NCI-H446 treated with DMSO at 0.1 percent for 48 hours (cell line): ENCODE data around the gene ZNF226.
"Not testable (repeated sequence)": the region's sequence is repeated elsewhere in the genome, so short reads cannot be mapped to it uniquely, and the experiment has no call there.

Experiments
- DNase-seq: peaks from one replicate; lab custom pipeline; 2025; lab: John Stamatoyannopoulos, UW

ZNF226 gene

DNA sequence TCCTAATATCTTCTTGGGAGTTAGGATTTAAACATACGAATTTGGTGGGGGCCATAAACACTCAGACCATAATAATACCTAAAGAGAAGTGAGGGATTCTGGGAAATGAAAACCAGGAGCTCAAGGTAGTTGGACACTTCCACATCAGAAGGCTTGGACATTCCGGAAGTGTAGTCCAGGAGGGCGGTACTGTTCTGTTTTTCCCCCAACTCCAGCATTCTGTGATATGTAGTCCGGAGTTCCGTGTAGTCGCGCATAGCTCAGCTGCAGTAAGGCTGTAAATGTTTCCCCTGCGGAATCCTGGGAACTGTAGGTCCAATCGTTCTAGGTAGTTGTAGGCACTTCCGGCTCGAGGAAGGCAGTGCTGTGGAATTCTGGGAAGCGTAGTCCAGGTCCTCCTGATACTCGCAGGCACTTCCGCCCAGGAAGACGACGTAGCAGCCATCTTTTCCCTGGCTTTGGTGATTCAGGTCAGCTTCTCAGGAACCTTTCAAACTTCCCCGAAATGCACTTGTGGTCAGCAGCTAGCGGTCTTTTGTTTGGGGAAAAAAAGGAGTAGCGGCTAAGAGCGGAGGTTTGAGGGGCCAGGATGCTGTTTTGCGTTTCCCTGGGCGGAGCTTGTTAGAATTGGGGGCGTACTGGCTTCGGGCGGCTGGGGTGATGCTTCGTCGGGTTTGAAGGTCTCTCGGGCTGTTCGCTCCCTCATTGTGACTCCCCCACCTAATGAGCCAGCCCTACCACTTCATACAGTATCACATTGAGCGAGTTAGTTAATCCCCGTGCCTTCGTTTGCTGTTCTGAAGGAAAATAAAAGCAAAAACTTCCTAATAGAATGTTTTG is at the start of gene ZNF226:
ZNF226 (plus strand) TSS at position 428 of the 840 bp plus-strand sequence. CDS start 4,981 bp downstream, outside the sequence.
- peak; percentile 98 for DNase-seq

- DNase-seq = not testable (repeated sequence)
These were observed 43.7 kb upstream of the ZNF226 start for GRCh38 chr19:44121162-44121561.

- DNase-seq = no peak
These were observed 32.9 kb upstream of the ZNF226 start for GRCh38 chr19:44131955-44132354.

DNA sequence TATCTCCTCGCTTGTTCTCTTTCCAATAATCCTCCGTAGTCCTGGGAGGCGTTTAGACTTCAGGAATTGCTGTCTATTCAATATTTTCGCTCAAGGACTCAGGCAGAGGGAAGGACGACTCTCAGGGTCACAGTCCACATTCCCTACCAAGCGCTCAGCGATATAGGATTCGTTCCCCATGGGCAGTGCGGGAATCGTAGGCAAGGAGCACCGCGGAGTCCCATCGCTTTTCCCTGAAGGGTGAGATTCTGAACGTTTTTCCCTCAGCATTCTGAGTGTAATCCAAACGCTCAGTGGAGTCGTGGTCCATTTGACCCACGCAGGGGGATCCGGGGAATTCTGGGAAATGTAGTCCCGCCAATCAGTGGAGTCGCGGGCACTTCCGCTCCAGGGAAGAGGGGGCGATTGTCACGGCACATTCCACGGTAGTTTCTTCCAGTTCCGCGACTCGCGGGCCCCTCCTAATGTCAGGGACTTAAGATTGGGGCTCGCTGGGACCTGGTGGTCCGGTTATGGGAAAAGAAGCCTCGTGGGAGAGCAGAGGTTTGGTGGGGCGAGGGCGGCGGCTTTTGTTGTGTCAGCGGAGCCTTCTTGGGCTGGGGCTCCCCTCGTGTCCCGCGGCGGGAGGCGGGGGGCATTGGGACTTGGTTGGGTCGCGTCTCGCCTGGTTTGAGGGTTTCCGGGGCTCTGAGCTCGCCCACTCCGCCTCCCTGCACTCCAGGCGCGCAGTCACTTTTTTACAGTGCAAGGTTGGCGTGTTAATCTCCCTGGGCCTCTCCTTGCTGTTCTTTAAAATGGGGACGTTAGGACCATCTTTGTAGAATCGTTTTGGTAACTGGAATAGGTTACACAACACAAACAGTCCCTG is 23.5 kb upstream of the ZNF226 start, which contains the start of gene ZNF234:
ZNF234 (plus strand) TSS at position 364 of the 868 bp plus-strand sequence. CDS start 3,079 bp downstream, outside the sequence.
- DNase-seq = peak; percentile 62

DNA sequence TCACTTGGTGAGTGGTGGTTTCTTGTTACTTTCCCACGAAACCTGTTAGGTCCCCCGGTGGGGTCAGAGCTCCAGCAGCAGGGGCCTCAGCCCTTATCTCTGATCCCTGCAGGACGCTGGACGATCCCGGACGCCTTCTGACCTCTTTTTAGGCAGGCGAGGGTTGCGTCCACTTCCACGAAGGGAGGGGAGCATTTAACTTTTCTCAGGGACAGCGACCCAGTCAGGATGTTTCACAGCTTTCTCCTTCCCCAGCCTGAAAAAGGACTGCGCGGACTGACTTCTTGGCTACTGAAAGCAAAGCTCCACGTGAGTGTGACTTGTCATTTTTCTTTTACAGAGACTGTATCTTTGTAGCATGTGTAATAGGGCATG is 22.9 kb upstream of the ZNF226 start:
- DNase-seq = no peak

DNA sequence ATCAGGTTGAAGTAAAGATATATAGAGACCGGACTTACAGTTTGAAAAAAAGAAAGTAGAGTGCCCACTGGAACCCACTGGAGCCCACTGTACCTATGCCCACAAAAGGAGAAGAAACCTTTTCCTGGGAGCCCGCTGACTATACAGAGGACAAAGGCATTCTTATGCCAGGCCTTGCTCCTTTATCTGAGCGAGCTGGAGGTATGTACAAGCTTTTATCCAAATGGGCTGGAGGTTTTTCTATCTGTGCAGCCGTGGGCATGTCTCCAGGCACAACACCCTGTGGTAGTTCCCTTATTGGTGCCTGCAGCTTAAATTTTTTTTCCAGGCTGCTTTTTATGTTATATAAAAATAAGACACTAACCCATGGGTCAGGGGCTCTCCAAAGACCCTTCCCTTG is 15.1 kb upstream of the ZNF226 start:
- no peak for DNase-seq

- no peak for DNase-seq
These were observed 13.4 kb upstream of the ZNF226 start for GRCh38 chr19:44151491-44151890.

GRCh38 chr19:44156475-44156874 is 8.4 kb upstream of the ZNF226 start:
- no peak for DNase-seq

GRCh38 chr19:44163789-44164188 is 1.1 kb upstream of the ZNF226 start:
- DNase-seq = no peak

- no peak for DNase-seq
These were observed 600 bp upstream of the ZNF226 start for GRCh38 chr19:44164327-44164672.

DNA sequence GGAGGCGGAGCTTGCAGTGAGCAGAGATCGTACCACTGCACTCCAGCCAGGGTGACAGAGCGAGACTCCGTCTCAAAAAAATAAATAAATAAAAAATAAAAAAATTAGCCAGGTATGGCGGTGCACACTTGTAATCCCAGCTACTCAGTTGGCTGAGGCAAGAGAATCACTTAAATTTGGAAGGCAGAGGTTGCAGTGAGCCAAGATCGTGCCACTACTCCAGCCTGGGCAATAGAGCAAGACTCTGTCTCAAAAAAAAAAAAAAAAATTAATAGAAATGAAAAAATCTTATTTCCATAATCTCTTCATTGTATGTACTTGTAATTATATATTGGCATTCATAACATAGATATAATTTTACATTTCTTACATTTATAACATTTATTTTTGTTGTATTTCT is 5.8 kb downstream of the ZNF226 start:
- DNase-seq = not testable (repeated sequence)

DNA sequence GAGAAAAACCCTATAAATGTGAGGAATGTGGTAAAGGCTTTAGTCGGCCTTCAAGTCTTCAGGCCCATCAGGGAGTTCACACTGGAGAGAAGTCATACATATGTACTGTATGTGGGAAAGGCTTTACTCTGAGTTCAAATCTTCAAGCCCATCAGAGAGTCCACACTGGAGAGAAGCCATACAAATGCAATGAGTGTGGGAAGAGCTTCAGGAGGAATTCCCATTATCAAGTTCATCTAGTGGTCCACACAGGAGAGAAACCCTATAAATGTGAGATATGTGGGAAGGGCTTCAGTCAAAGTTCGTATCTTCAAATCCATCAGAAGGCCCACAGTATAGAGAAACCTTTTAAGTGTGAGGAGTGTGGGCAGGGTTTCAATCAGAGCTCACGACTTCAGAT is 11.7 kb downstream of the ZNF226 start:
- no peak for DNase-seq

- no peak for DNase-seq
These were observed 16.1 kb downstream of the ZNF226 start for GRCh38 chr19:44180968-44181367.

GRCh38 chr19:44182145-44182544 is 17.2 kb downstream of the ZNF226 start:
- DNase-seq = no peak

- DNase-seq = no peak
These were observed 25.1 kb downstream of the ZNF226 start for GRCh38 chr19:44190020-44190419.

DNA sequence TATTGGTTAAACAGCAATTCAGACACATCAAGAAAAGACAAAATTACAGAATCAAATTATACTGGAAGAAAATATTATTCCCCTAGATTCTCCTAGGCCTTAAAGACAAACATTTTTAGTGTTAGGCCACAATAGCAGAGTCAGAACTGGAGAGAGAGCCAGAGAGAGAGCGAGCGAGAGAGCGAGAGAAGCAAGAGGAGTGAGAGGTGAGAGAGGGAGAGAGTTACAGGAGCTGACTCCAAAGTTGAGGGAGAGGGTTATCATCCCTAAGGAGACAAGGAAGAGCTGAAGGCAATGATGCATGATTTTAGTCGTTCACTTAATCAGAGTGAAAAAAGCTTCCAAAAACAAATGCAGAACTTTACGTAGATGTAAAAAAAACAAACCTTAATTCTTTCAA is 27.2 kb downstream of the ZNF226 start:
- no peak for DNase-seq

GRCh38 chr19:44196772-44197171 is 31.9 kb downstream of the ZNF226 start:
- DNase-seq = no peak

DNA sequence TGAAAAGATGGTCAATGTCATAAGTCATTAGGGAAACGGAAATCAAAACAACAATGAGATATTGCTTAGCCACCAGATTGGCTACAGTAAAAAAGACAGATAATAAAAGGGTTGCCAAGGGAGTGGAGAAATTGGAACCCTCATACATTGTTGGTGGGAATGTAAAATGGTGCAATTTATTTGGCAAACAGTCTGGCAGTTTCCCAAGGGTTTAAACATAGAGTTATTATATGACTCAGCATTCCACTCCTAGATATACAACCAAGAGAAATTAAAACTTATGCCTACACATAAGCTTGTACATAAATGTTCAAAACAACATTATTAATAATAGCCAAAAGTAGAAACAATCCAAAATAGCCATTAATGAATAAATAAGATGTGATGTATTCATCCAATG is 37.6 kb downstream of the ZNF226 start:
- DNase-seq = no peak

DNA sequence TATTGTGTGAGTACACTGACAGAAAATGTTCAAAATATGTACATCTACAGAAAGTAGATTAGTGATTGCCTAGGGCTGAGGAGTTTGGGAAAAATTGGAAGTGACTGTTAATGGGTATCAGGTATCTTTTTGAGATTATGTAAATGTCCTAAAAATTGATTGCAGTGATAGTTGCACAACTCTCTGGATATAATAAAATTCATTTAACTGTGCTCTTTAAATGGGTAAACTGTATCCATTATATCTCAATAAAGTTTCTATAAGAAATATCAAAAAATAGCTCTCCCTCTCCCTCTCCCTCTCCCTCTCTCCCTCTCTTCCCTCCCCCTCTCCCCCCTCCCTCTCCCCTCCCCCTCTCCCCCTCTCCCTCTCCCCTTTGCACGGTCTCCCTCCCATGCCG is 38.1 kb downstream of the ZNF226 start:
- no peak for DNase-seq

- DNase-seq = not testable (repeated sequence)
These were observed 39.0 kb downstream of the ZNF226 start for GRCh38 chr19:44203877-44204276.

DNA sequence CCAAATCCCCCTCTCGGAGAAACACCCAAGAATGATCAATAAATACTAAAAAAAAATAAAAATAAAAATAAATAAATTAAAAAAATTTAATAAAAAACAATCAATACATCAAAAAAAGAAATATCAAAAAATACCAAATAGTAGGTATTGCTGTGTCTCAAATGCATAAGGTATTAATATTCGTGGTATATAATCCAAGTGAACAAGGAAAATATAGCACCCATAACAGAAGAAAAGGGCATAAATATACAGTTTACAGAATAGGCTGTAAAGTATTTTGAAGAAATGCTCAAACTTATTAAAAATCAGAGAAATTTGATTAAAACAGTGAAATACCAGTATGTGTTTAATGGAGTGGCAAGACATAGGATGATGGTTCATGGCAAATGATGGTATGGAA is 39.9 kb downstream of the ZNF226 start:
- no peak for DNase-seq

DNA sequence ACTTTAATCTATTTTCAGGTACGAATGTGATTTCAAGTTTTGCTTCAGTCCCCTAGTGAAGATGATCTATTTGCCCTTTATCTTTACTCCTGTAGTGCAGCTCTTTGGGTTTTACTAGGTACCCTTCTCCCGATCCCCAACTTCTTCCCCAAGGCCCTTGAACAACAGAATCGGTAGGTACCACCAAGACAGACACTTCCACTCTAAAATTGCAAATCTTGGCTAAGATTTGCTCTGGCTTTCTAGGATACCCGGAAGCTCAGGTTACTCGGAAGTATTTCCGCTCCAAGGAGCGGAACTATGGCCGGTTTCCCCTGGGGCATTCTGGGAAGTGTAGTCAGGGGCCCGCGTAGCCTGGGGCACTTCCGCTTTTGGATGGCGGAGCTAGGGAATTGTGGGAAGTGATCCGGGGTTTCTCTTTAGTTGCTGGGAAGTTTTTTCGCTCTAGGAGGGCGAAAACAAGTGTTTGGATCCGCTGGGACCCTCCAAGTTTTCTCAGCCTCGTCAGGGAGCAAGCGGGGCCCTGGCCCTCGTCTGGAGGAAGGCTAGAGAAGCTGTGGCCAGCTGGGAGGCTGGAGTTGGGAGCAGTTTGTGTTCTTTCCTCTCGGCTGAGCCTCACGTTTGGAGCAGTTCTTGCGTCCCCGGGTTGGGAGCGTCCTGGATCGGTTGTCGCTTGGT is 42.4 kb downstream of the ZNF226 start:
- DNase-seq = peak; percentile 87
